ENCODE results near the gene UQCR10.
A peak's percentile ranks its signal among the peaks of the same experiment; 100 is the strongest.

Gene UQCR10

DNA sequence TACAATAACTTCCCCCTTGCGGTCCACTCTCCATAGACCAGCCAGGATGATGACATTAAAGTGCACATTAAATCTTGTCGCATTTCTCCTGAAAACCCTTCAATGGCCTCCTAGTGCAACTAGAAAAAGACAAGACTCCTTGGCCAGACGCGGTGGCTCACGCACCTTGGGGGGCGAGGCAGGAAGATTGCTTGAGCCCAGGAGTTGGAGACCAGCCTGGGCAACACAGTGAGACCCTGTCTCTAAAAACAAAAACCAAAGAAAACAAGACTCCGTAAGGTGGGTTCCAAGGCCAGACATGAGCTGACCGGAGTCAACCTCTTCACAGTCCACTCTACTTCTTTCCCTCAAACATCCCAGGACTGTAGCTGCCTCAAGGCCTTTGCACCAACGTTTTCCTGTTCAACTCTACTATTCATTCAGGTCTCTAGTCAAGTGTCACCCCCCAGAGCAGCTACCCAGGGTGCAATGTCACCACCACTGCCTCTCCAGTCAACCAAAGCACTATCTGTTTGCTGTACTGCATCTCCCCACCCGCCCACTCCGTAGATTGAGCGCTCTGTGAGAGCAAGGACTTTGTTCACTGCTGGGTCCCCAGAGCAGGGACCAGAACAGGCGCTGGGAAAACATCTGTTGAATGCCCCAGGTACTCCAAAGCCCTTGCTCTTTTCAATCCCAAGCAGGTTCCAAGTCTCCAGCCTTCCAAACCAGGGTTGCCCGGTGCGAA lies 1.1 kb upstream of the UQCR10 start:
- no peak for DNase-seq (ENCODE audit: low read depth)

DNA sequence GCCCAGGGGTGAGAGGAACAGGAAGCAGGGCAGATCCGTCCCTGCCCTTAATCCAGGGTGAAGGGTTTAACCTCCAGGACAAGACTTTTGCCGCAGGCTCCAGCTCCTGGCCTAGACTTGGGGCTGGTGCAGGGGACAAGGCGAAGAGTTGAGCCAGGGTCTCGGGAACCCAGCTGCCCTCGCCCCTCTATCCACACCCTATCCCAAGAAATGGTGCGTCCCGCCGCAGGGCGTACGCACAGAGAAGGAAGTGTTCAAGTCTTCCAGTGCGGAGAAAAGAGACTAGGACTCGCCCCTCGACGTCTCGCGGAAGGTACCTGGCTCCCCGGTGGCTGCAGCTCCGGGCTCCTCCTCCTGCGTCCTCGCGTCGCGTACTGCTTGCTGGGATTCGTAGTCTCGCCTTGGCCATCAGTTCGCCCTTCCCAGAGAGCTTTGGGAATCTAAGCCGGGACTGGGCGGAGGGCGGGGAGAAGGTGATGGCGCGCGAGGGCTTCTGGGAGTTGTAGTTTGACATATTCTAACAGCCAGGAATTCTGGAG lies 468 bp upstream of the UQCR10 start, which contains the start of gene ZMAT5:
ZMAT5 (minus strand) TSS at position 376 of the 539 bp plus-strand sequence. CDS start 18,463 bp downstream, outside the sequence.
- peak; percentile 89 for DNase-seq (ENCODE audit: low read depth)

DNA sequence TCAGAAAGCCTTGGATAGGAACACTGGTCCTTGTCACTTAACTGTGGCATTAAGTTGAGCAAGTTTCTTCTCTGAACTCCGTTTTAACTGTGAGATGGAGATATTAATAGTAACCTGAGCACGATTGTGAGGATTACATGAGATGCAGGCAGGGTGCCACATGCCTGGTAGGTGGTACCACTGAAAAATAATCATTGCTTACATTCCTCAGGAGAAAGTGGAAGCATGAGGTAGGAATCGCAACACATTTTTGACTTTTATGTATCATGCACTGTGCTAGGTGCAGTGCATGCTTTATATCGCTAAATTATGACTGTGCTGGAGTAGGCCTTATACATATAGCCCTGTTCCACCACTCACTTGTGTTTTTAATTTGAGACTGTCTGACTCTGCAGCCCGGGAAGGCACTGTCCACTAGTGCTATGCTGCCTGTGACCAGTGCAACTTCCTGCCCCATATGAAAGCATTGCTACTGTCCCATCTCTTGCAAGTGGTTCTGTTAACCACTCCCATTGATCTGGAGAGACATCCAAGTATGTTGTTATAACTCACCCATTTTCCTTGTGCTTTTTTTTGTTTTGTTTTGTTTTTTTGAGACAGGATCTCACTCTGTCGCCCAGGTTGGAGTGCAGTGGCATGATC lies 1.0 kb downstream of the UQCR10 start:
- DNase-seq (ENCODE audit: low read depth) = no peak

GRCh38 chr22:29769723-29770321 lies 2.7 kb downstream of the UQCR10 start:
- no peak for DNase-seq (ENCODE audit: low read depth)

DNA sequence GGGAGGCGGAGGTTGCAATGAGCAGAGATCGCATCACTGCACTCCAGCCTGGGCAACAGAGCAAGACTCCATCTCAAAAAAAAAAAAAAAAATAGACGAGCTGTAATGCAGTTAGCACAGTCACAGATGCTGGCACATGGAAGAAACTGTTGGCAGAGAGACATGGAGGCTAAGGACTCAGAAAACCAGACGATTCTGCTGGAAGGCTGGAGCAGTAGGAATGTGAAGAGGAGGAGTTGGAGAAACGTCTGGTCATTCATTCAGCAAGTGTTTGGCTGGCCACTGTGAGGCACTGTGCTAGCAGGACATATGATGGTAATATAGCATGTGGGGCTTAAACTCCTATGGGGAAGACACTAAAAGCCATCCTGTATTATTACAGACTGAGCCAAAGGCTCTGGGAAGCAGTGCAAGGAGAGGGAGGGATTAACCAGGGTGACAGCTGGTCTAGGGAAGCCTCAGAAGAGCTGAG lies 5.0 kb downstream of the UQCR10 start:
- no peak for DNase-seq (ENCODE audit: low read depth)

- DNase-seq (ENCODE audit: low read depth) = no peak
These were observed 6.1 kb downstream of the UQCR10 start for GRCh38 chr22:29773233-29773632.

DNA sequence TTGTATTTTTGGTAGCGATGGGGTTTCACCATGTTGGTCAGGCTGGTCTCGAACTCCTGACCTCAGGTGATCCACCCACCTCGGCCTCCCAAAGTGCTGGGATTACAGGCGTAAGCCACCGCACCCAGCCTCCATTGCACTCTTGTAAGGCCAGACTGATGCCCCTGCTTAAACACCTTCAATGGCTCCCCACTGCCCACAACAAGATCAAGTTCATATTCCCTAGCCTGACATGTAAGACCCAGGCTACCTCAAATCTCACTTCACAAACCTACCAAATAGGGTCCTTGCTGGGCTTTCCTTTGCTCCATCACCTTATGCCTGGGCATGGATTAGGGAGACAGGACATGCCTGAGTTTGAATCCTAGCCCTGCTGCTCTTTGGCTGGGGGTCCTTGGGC lies 13.1 kb downstream of the UQCR10 start:
- no peak for DNase-seq (ENCODE audit: low read depth)

DNA sequence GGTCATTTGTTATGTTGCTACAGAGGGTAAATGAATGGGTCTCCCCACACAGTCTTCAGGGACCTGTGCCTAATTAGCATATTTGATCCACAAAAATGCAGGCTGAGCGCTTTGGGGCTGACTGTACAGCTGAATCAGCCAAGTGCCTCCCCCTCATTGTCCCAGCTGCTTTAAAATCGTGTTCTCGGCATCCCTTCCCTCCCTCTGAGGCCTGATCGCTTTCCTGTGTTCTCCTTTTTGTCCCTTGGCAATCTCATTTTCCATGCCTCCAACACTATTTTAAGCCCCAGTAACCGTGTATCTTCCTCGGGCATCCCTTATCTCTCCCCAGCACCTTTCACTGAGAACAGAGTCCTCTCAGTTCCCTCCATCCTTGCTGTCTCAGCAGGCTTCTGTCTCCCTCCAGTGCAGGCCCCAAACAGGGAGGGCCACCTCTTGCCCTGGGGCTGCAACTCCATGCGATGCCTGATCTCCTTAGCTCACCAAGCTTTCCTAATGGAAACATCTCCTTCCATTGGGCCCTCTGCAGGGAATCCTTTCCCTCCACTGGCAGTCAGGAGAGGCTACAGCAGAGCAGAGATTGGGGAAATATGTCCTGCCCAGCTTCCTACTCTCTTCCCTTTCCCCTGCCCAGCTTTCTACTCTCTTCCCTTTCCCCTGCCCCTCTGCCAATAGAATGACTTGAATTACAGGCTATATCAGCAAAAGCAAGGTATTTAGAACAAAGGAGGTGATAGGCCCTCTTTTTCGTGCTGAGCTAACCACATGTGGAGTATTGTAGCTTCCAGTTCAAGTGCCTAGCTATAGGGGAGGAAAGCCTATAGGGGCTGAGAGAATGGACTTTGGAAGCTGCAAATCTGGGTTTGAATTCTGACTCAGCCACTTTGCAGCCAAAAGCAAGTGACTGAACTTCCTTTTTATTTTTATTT lies 13.8 kb downstream of the UQCR10 start:
- DNase-seq (ENCODE audit: low read depth) = no peak

- no peak for DNase-seq (ENCODE audit: low read depth)
These were observed 15.1 kb downstream of the UQCR10 start for GRCh38 chr22:29782061-29782845.

DNA sequence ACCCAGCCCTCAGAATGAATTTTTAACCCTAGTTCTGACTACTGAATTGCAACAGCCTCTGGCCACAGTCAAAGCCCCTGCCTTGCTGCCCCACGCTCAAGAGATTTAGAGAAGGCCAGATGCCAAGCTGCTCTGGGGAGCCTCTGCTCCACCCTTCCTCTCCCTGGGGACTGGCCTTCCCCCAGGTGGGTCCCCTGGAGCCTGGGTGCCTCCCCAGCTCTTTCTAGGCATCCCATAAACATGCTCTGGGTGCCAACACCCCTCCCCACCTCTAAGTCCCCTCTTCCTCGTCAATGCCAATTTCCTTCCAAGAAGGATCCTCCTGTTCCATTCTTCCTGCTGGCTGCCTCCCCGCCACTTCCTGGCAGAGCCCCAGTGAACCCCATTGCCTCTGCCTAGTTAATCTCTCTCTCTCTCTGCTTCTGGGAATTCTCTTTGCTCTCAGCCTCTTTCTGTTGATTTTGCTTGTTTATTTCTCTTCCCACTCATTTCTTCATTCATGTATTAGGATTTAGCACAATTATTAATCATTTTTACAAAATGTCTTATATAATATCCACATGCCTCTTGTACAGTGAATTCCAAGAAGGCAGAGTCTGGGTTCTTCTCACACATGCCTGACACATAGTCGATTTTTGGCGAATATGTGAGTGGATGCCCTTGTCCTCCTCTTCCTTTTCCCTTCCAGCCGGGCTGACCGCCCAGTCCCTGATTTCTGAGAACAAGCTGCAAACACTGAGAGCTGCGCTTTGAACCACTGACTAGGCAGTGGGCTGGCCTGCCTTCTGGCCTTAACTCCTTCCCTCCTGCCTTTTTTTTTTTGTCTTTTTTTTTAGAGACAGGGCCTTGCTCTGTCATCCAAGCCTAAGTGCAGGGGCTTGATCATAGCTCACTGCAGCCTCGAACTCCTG lies 17.5 kb downstream of the UQCR10 start:
- DNase-seq (ENCODE audit: low read depth) = no peak

DNA sequence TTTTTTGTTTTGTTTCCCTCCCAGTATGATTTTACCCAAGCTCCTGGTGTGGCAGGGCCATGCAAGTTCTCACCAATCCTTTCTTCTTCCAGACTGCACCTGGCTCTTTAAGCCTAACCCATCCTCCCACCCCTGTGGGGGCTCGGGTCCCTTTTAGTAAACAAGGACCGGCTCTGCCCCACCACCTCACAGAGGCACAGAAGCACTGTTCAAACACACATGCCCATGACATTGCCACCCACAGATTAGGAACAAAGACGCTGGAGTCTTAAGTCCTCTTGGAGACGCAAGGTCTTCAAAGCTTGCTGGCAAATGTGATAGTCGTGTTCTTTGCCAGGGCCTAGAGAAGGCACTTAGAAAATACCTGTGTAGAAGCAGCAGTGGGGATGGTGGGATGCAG lies 18.9 kb downstream of the UQCR10 start:
- no peak for DNase-seq (ENCODE audit: low read depth)

- no peak for DNase-seq (ENCODE audit: low read depth)
These were observed 20.3 kb downstream of the UQCR10 start for GRCh38 chr22:29787371-29787980.

DNA sequence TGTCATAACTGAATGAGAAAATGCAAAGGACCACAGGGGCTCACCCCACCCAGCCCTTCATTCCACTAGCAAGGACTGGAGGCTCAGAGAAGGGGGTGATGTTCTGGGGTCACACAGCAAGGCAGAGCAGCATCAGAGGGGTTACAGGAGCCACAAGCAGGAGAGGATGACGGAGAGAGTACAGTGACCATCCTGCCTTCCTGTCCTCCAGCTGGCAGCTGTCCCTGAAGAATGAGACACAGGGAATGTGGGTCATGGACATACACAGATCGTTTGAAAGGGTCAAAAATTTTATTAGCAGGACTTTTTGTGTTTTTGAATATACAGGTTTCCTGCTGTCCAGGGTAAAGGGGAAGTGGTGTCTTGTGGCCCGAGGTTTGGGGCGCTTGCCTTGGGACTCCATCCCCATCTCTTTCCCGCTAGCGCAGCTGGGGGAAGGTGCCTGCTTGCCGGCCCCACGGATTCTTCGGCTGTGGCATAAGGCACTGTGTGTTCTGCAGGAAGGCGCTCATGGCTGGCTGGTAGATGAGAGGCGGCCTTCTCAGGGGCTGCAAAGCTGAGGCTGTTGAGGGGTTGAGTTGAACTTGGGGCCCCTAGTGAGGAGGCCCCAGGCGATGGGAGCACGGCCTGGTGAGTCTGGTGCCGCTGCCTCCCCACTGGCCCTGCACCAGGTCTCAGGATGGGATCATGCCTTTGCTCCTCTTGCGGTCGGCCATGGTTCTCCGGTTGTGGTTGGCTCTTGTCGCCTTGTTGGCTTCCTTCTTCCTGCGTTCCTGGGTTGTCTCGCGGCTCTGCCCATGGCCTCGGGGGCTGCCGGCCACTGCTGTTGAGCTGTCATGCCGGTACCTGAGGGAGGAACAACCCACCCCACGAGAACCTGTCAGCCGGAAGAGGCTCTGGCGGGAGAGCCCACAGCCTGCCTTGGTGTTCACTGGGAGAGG lies 21.4 kb downstream of the UQCR10 start:
- DNase-seq (ENCODE audit: low read depth) = no peak

DNA sequence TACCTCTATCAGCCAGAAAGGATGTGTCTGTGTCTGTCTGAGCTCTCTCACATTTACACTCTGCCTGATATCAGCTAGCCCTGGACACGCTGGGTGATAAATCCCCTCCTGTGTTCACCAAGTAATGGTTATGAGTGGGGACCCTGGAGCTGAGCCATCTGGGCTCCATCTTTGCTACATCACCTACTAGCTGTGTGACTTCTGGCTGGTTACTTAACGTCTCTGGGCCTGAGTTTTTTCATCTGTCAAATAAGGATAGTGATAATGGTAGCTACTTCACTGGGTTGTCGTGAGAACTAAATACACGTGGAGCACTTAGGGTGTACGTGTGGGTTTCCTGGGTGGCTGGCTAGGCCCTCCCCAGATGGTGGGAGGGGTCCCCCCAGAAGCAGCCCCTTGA lies 22.9 kb downstream of the UQCR10 start:
- DNase-seq (ENCODE audit: low read depth) = no peak

DNA sequence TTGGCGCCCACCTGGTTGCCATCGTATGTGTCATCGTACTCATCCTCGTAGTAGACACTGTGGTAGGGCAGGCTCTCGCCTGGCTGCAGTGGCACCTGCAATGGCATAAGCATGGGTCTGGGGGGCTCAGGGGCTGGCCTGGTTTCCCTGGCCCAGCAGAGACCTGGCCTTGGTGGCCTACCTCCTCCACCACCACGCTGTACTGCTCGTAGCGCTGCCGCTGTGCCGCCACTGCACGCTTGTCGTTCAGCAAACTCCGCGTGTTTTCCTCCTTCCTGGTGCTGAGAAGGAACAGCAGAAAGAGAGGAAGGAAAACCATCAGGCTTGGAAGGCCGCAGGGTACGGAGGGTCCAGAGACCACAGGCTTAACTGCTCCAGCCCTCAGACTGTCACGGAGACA lies 26.2 kb downstream of the UQCR10 start:
- no peak for DNase-seq (ENCODE audit: low read depth)

DNA sequence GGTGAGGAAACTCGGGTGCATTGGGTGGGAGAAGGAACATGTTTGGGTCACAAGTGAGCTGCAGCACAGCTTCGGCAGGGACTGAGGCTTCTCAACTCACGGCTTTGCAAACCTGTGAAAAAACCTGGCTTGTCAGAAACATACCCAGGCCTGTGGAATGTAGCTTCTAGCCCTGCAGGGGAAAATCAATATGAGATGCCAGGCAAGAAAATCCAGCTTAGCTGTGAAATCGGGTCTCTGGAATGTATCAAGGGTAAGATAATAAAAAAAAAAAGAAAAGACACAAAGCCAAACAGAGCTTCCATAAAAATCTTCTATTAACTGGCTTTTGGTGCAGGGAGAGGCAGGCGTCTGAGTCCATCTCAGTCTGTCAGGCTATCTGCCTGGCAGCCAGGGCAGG lies 28.5 kb downstream of the UQCR10 start:
- no peak for DNase-seq (ENCODE audit: low read depth)

- DNase-seq (ENCODE audit: low read depth) = no peak
These were observed 30.2 kb downstream of the UQCR10 start for GRCh38 chr22:29797351-29797750.

DNA sequence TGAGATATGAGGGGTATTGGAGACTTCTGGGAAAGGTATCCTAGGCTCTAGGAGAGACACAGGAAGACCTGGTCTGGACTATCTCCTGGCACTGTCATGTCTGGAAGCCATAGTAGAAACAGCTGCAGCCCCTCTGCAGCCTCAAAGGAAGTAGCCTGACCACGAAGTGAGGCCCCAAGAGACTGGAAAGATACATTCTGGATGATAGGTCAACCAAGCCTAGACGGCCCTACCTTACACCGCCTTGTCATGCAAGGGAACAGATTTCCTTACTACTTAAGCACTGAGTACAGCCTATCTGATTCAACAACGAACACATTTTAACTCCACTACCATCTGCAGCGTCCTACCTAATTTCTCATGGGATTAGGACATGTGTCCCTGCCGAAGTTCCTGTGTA lies 31.1 kb downstream of the UQCR10 start:
- DNase-seq (ENCODE audit: low read depth) = no peak
